ENCODE data around the gene NPM1. TPM values are rescaled to one million over a fixed set of nuclear protein-coding genes. Genes with fewer than 3 reads are reported as not detected.
"Not testable (repeated sequence)": the region's sequence is repeated elsewhere in the genome, so short reads cannot be mapped to it uniquely, and the experiment has no call there.

Gene NPM1
- total and polyA plus RNA-seq, 2 donors (not counting 1 experiment from before 2014, with no cell fraction given) = 158 to 920 TPM

DNA sequence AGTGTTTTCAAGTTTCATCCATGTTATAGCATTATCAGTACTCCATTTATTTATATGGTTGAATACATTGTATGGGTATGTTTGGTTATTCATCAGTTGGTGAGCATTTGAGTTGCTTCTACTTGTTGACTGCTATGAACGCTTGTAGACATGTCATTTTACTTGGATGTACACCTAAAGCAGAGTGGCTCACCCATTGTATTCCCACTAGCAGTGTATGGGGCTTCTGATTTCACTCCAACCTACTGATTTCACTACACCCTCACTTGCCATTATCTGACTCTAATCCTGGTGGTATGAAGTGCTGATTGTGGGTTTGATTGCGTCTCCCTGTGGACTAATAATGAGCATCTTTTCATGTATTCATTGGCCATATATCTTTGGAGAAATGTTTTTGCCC, 9.5 kb downstream of the NPM1 start:
- H3K4me3 ChIP-seq (ENCODE audit: control extremely low read depth in 1 of 5, extremely low read depth in 1 of 5, insufficient read depth in 1 of 5, low read depth in 2 of 5, low read length in 4 of 5) = no peak overlapping the region

DNA sequence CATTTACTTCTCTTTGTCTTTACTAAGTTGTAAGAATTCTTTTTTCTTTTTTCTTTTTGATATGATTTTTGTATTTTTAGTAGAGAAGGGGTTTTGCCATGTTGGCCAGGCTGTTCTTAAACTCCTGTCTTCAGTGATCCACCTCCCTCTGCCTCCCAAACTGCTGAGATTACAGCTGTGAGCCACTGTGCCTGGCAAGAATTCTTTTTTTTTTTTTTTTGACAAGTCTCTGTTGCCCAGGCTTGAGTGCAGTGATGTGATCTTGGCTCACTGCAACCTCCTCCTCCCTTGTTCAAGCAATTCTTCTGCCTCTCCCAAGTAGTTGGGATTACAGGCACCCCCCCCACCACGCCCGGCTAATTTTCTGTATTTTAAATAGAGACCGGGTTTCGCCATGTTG, 9.9 kb downstream of the NPM1 start:
- Histone ChIP-seq H3K79me2 (ENCODE audit: control insufficient read depth, insufficient read depth, low read length) (peaks cover 89% of the 10 kb centered on the region), H3K27ac (ENCODE audit: low read length in 2 of 2) (no peak overlapping the region), H2AFZ (ENCODE audit: insufficient read depth, low read depth, low read length, poor library complexity, severe bottlenecking) (no peak overlapping the region), H3K4me3 (ENCODE audit: control extremely low read depth in 1 of 5, extremely low read depth in 1 of 5, insufficient read depth in 1 of 5, low read depth in 2 of 5, low read length in 4 of 5) (no peak overlapping the region), H3K9ac (ENCODE audit: low read length) (no peak overlapping the region), H3K36me3 (replicated peaks in 1 of 2; ENCODE audit: control extremely low read depth in 1 of 2, control insufficient read depth in 1 of 2, extremely low read depth in 1 of 2, insufficient read depth in 2 of 2, low read length in 1 of 2) (peaks cover 20 to 85% of the 10 kb centered on the region in 2 experiments), H3K9me3 (ENCODE audit: control extremely low read depth in 1 of 3, control insufficient read depth in 2 of 3, insufficient read depth in 1 of 3, low read length in 2 of 3) (no peaks in the 10 kb centered on the region), H4K20me1 (ENCODE audit: control insufficient read depth, insufficient read depth, low read length, poor library complexity, severe bottlenecking) (peaks cover 95% of the 10 kb centered on the region), H3K27me3 (replicated peaks in 1 of 4; ENCODE audit: control extremely low read depth in 1 of 4, control insufficient read depth in 3 of 4, insufficient read depth in 4 of 4, low read length in 3 of 4) (no peaks in the 10 kb centered on the region), H3K4me1 (ENCODE audit: control insufficient read depth in 2 of 2, insufficient read depth in 2 of 2, low read length in 2 of 2) (peaks cover 0 to 3% of the 10 kb centered on the region in 2 donors), H3K4me2 (replicated peaks; ENCODE audit: low read depth, low read length, poor library complexity, severe bottlenecking) (no peak overlapping the region)
- H3K4me3 Mint-ChIP-seq = no peak overlapping the region
- no peak for ATAC-seq (ENCODE audit: low read depth)
- H3K27me3 Mint-ChIP-seq = no peaks in the 10 kb centered on the region
- intact Hi-C loops (cut with micrococcal nuclease) = no loop called here
- no peaks in the 10 kb centered on the region for H3K9me3 Mint-ChIP-seq (ENCODE audit: insufficient read depth)
- TF ChIP-seq, protein P1, sequence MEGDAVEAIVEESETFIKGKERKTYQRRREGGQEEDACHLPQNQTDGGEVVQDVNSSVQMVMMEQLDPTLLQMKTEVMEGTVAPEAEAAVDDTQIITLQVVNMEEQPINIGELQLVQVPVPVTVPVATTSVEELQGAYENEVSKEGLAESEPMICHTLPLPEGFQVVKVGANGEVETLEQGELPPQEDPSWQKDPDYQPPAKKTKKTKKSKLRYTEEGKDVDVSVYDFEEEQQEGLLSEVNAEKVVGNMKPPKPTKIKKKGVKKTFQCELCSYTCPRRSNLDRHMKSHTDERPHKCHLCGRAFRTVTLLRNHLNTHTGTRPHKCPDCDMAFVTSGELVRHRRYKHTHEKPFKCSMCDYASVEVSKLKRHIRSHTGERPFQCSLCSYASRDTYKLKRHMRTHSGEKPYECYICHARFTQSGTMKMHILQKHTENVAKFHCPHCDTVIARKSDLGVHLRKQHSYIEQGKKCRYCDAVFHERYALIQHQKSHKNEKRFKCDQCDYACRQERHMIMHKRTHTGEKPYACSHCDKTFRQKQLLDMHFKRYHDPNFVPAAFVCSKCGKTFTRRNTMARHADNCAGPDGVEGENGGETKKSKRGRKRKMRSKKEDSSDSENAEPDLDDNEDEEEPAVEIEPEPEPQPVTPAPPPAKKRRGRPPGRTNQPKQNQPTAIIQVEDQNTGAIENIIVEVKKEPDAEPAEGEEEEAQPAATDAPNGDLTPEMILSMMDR (IDR thresholded peaks at IDR 0.05) = no peak
- CTCF ChIA-PET = no interaction called here
- POLR2A ChIA-PET = no interaction called here
- peaks cover 21% of the 10 kb centered on the region for H3K4me1 Mint-ChIP-seq
- no peak for DNase-seq
- H3K27ac Mint-ChIP-seq = no peak overlapping the region
- 100% methylated on average over 2 of the region's 4 CpGs for WGBS (ENCODE audit: insufficient coverage)

More for the DNA sequence above, 9.5 kb downstream of the NPM1 start:
- no peak for TF ChIP-seq EZH2 (IDR thresholded peaks at IDR 0.05; ENCODE audit: borderline replicate concordance, insufficient read depth, low read depth, low read length, poor library complexity, severe bottlenecking)
- TF ChIP-seq, protein P1 (IDR thresholded peaks at IDR 0.05) = no peak
- Histone ChIP-seq H3K9me3 (ENCODE audit: control extremely low read depth in 1 of 3, control insufficient read depth in 2 of 3, insufficient read depth in 1 of 3, low read length in 2 of 3) (no peaks in the 10 kb centered on the region), H4K20me1 (ENCODE audit: control insufficient read depth, insufficient read depth, low read length, poor library complexity, severe bottlenecking) (peaks cover 99% of the 10 kb centered on the region), H3K4me1 (ENCODE audit: control insufficient read depth in 2 of 2, insufficient read depth in 2 of 2, low read length in 2 of 2) (peaks cover 2 to 5% of the 10 kb centered on the region in 2 donors), H3K4me2 (replicated peaks; ENCODE audit: low read depth, low read length, poor library complexity, severe bottlenecking) (no peak overlapping the region), H3K79me2 (ENCODE audit: control insufficient read depth, insufficient read depth, low read length) (peaks cover 93% of the 10 kb centered on the region), H3K36me3 (replicated peaks in 1 of 2; ENCODE audit: control extremely low read depth in 1 of 2, control insufficient read depth in 1 of 2, extremely low read depth in 1 of 2, insufficient read depth in 2 of 2, low read length in 1 of 2) (peaks cover 20 to 88% of the 10 kb centered on the region in 2 experiments), H3K27ac (ENCODE audit: low read length in 2 of 2) (no peak overlapping the region), H2AFZ (ENCODE audit: insufficient read depth, low read depth, low read length, poor library complexity, severe bottlenecking) (no peak overlapping the region), H3K27me3 (replicated peaks in 1 of 4; ENCODE audit: control extremely low read depth in 1 of 4, control insufficient read depth in 3 of 4, insufficient read depth in 4 of 4, low read length in 3 of 4) (no peaks in the 10 kb centered on the region), H3K9ac (ENCODE audit: low read length) (no peak overlapping the region)
- ChIA-PET CTCF (no interaction called here), POLR2A (no interaction called here)
- H3K4me1 Mint-ChIP-seq = peaks cover 25% of the 10 kb centered on the region
- ATAC-seq (ENCODE audit: low read depth) (no peak), DNase-seq (no peak)
- intact Hi-C loops (cut with micrococcal nuclease) = no loop called here
- H3K4me3 Mint-ChIP-seq = no peak overlapping the region
- no peak overlapping the region for H3K27ac Mint-ChIP-seq
- H3K9me3 Mint-ChIP-seq (ENCODE audit: insufficient read depth) = no peaks in the 10 kb centered on the region
- WGBS (ENCODE audit: insufficient coverage) = no CpG with 5 or more reads among the region's 2 CpGs
- H3K27me3 Mint-ChIP-seq = no peaks in the 10 kb centered on the region

DNA sequence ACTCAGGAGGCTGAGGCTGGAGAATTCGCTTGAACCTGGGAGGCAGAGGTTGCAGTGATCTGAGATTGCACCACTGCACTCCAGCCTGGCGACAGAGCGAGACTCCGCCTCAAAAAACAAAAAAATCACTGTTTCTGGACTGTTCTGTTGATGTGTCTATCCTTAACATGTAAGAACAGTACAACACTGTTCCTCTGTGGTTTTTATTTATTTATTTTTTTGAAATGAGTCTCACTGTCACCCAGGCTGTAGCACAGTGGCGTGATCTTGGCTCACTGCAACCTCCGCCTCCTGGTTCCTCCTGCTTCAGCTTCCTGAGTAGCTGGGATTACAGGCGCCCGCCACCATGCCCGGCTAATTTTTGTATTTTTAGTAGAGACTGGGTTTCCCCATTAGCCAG, 11.0 kb downstream of the NPM1 start:
- POLR2A ChIA-PET; H3K27ac ChIP-seq (ENCODE audit: low read length in 2 of 2); H3K4me3 Mint-ChIP-seq; CTCF ChIA-PET; intact Hi-C loops (cut with micrococcal nuclease); H3K27me3 ChIP-seq (replicated peaks in 1 of 4; ENCODE audit: control extremely low read depth in 1 of 4, control insufficient read depth in 3 of 4, insufficient read depth in 4 of 4, low read length in 3 of 4); H2AFZ ChIP-seq (ENCODE audit: insufficient read depth, low read depth, low read length, poor library complexity, severe bottlenecking); H3K4me1 ChIP-seq (ENCODE audit: control insufficient read depth in 2 of 2, insufficient read depth in 2 of 2, low read length in 2 of 2); DNase-seq; H3K9me3 Mint-ChIP-seq (ENCODE audit: insufficient read depth); H3K9ac ChIP-seq (ENCODE audit: low read length); ATAC-seq (ENCODE audit: low read depth); H3K9me3 ChIP-seq (ENCODE audit: control extremely low read depth in 1 of 3, control insufficient read depth in 2 of 3, insufficient read depth in 1 of 3, low read length in 2 of 3); H3K4me2 ChIP-seq (replicated peaks; ENCODE audit: low read depth, low read length, poor library complexity, severe bottlenecking); H3K4me3 ChIP-seq (ENCODE audit: control extremely low read depth in 1 of 5, extremely low read depth in 1 of 5, insufficient read depth in 1 of 5, low read depth in 2 of 5, low read length in 4 of 5); H3K27me3 Mint-ChIP-seq; H3K27ac Mint-ChIP-seq: not testable (repeated sequence)
- Histone ChIP-seq H3K79me2 (ENCODE audit: control insufficient read depth, insufficient read depth, low read length) (peaks cover 79% of the 10 kb centered on the region), H4K20me1 (ENCODE audit: control insufficient read depth, insufficient read depth, low read length, poor library complexity, severe bottlenecking) (peaks cover 85% of the 10 kb centered on the region), H3K36me3 (replicated peaks in 1 of 2; ENCODE audit: control extremely low read depth in 1 of 2, control insufficient read depth in 1 of 2, extremely low read depth in 1 of 2, insufficient read depth in 2 of 2, low read length in 1 of 2) (peaks cover 20 to 74% of the 10 kb centered on the region in 2 experiments)
- H3K4me1 Mint-ChIP-seq = peaks cover 15% of the 10 kb centered on the region
- WGBS (ENCODE audit: insufficient coverage) = 82% methylated on average over 5 of the region's 9 CpGs

Measured in B cell (primary cell).